ENCODE results near the gene ITIH1. TPM values are rescaled to one million over a fixed set of nuclear protein-coding genes. Genes with fewer than 3 reads are reported as not detected.

ITIH1 gene
- total RNA-seq, 1 experiment from 2014 or later: not detected

DNA sequence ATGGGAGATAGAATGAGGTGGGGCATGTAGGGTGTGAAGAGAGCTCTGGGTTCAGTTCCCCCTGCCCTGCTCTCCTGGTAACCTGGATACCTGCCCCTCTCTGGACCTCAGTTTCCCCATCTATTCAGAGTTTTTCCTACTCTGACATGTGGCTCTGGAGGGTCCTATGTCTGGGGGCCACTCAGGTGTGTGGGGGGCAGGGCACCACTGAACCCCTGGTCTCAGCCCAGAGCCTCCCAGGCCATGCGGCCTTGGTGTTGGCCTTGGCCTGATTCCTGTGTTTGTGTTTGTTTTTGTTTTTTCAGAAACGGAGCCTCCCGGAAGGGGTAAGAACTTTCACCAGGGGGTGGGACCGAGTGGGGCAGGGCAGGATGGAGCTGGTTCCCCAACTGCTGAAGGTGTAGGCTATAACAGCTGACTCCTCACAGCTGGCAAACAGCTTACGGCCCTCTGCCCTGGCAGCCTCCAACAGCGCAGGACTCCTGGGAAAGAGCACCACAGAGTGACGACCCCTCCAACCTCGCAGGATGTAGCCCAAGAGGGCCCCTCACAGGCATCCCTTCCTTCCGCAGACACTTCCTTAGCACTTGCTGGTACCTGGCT is 18.0 kb downstream of the ITIH1 start:
- POLR2A ChIA-PET (ENCODE audit: unreplicated experiment): no interaction called here

DNA sequence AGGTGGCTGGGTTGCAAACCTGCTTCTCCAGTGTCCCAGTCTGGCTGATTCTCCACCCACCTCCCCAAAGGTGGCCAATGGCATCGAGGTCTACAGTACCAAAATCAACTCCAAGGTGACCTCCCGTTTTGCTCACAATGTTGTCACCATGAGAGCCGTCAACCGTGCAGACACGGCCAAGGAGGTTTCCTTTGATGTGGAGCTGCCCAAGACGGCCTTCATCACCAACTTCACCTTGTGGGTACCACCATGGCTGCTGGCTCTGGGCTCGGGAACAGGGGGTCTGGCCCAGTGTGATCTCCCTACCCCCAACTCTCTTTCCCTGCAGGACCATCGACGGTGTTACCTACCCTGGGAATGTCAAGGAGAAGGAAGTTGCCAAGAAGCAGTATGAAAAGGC is 19.0 kb downstream of the ITIH1 start:
- CTCF ChIA-PET: no interaction called here
- POLR2A ChIA-PET (ENCODE audit: unreplicated experiment): no interaction called here

More for the DNA sequence above, 18.0 kb downstream of the ITIH1 start:
- BruUV-seq (replicated peaks): no TSS peak
- Histone ChIP-seq H3K79me2 (ENCODE audit: low read depth) (no peaks in the 10 kb centered on the region), H3F3A (ENCODE audit: insufficient read depth, low read depth) (no peaks in the 10 kb centered on the region), H4K20me1 (ENCODE audit: insufficient read depth) (no peaks in the 10 kb centered on the region), H2AFZ (no peak overlapping the region), H3K27me3 (ENCODE audit: insufficient read depth, low read depth) (peaks cover 6% of the 10 kb centered on the region; the same call in 1 of the 2 replicates), H3K9me3 (ENCODE audit: insufficient read depth, low read depth) (no peaks in the 10 kb centered on the region), H3K4me1 (replicated peaks; ENCODE audit: insufficient read depth) (no peaks in the 10 kb centered on the region), H3K4me2 (no peak overlapping the region), H3K4me3 (no peak overlapping the region), H3K27ac (no peak overlapping the region), H3K36me3 (ENCODE audit: low read depth) (no peaks in the 10 kb centered on the region), H3K9me2 (ENCODE audit: insufficient read depth) (no peaks in the 10 kb centered on the region)
- CTCF ChIA-PET: no interaction called here
- TF ChIP-seq, protein P1, sequence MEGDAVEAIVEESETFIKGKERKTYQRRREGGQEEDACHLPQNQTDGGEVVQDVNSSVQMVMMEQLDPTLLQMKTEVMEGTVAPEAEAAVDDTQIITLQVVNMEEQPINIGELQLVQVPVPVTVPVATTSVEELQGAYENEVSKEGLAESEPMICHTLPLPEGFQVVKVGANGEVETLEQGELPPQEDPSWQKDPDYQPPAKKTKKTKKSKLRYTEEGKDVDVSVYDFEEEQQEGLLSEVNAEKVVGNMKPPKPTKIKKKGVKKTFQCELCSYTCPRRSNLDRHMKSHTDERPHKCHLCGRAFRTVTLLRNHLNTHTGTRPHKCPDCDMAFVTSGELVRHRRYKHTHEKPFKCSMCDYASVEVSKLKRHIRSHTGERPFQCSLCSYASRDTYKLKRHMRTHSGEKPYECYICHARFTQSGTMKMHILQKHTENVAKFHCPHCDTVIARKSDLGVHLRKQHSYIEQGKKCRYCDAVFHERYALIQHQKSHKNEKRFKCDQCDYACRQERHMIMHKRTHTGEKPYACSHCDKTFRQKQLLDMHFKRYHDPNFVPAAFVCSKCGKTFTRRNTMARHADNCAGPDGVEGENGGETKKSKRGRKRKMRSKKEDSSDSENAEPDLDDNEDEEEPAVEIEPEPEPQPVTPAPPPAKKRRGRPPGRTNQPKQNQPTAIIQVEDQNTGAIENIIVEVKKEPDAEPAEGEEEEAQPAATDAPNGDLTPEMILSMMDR (conservative IDR thresholded peaks at IDR 0.05): no peak
- TF ChIP-seq EZH2 (IDR thresholded peaks at IDR 0.05; ENCODE audit: low read depth): no peak
- intact Hi-C loops (cut with micrococcal nuclease; ENCODE audit: unreplicated experiment): no loop called here
- no peak for DNase-seq

DNA sequence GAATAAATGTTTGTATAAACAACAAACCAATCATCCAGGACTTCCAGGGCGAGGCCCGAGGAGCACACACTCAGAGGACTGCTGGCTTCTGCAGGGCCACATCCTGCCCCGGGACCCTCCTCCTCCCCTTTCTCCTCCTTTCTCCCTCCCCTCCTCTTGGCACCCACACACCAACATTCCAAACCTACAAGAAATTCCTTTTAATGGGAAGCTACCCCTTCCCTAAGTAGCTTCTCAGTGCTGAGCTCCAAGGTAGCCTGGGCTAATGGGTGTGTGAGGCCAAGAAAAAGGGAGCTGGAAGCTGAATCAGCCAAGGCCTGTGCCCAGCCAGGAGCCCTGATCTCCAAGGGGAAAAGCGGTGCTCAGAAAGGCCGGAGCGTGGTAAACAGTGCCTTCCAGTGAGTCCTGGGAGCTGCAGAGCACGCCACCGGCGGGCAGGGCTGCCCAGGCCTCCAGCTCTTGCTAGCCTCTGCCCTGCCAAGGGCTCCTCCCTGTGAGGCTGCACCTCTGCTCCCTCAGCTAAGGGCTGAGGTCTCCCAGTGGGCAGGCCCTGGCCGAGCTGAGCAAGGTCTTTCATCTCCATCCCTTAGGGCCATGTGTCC is 21.1 kb downstream of the ITIH1 start:
- CTCF ChIA-PET: interaction anchor here (0.7 kb wide), 1 partner anchor 98 kb away, joined by 3 read pairs; the partner anchor contains the start of gene STIMATE
- H2AFZ ChIP-seq: no peak overlapping the region
- BruUV-seq (replicated peaks): no TSS peak

More for the DNA sequence above, 19.0 kb downstream of the ITIH1 start:
- Histone ChIP-seq H3K27ac (no peak overlapping the region), H4K20me1 (ENCODE audit: insufficient read depth) (no peaks in the 10 kb centered on the region), H3K27me3 (ENCODE audit: insufficient read depth, low read depth) (peaks cover 6% of the 10 kb centered on the region; the same call in 1 of the 2 replicates), H3K4me3 (no peak overlapping the region), H3F3A (ENCODE audit: insufficient read depth, low read depth) (no peaks in the 10 kb centered on the region), H2AFZ (no peak overlapping the region), H3K36me3 (ENCODE audit: low read depth) (no peaks in the 10 kb centered on the region), H3K79me2 (ENCODE audit: low read depth) (no peaks in the 10 kb centered on the region), H3K9me3 (ENCODE audit: insufficient read depth, low read depth) (no peaks in the 10 kb centered on the region), H3K4me1 (replicated peaks; ENCODE audit: insufficient read depth) (no peaks in the 10 kb centered on the region), H3K4me2 (no peak overlapping the region), H3K9me2 (ENCODE audit: insufficient read depth) (no peaks in the 10 kb centered on the region)
- BruUV-seq (replicated peaks): no TSS peak
- TF ChIP-seq, protein P1 (conservative IDR thresholded peaks at IDR 0.05): no peak
- TF ChIP-seq EZH2 (IDR thresholded peaks at IDR 0.05; ENCODE audit: low read depth): no peak
- intact Hi-C loops (cut with micrococcal nuclease; ENCODE audit: unreplicated experiment): no loop called here
- DNase-seq: no peak

More for the DNA sequence above, 21.1 kb downstream of the ITIH1 start:
- no peak overlapping the region for H3K4me3 ChIP-seq
- no peaks in the 10 kb centered on the region for H3K27me3 ChIP-seq (ENCODE audit: insufficient read depth, low read depth)
- POLR2A ChIA-PET (ENCODE audit: unreplicated experiment): no interaction called here
- no peaks in the 10 kb centered on the region for H4K20me1 ChIP-seq (ENCODE audit: insufficient read depth)
- no peaks in the 10 kb centered on the region for H3K4me1 ChIP-seq (replicated peaks; ENCODE audit: insufficient read depth)
- no peak overlapping the region for H3K4me2 ChIP-seq
- H3K9me2 ChIP-seq (ENCODE audit: insufficient read depth): no peaks in the 10 kb centered on the region
- no peaks in the 10 kb centered on the region for H3K36me3 ChIP-seq (ENCODE audit: low read depth)
- no peaks in the 10 kb centered on the region for H3F3A ChIP-seq (ENCODE audit: insufficient read depth, low read depth)
- intact Hi-C loops (cut with micrococcal nuclease; ENCODE audit: unreplicated experiment): no loop called here
- no peaks in the 10 kb centered on the region for H3K79me2 ChIP-seq (ENCODE audit: low read depth)
- no peak for TF ChIP-seq EZH2 (IDR thresholded peaks at IDR 0.05; ENCODE audit: low read depth)
- TF ChIP-seq, protein P1 (conservative IDR thresholded peaks at IDR 0.05): no peak
- no peak for DNase-seq
- no peak overlapping the region for H3K27ac ChIP-seq
- no peaks in the 10 kb centered on the region for H3K9me3 ChIP-seq (ENCODE audit: insufficient read depth, low read depth)
